22Rv1 (cell line): ENCODE measurements around the gene NUDT1.

Experiments used
- H3K27ac ChIP-seq: fragments of 450-650 bp; 2 replicates; pipeline ENCODE4 v1.5.1; 2017
- ZFX ChIP-seq: fragments of 450-650 bp; IDR thresholded peaks from 2 replicates; pipeline ENCODE4 v1.6.1; 2017; ENCODE audit warnings: antibody characterized with exemption, borderline replicate concordance
- TF ChIP-seq, protein P1 (sequence below): fragments of 450-650 bp; IDR thresholded peaks from 2 replicates; pipeline ENCODE4 v1.5.1; 2017; ENCODE audit warnings: mild to moderate bottlenecking

The NUDT1 gene

DNA sequence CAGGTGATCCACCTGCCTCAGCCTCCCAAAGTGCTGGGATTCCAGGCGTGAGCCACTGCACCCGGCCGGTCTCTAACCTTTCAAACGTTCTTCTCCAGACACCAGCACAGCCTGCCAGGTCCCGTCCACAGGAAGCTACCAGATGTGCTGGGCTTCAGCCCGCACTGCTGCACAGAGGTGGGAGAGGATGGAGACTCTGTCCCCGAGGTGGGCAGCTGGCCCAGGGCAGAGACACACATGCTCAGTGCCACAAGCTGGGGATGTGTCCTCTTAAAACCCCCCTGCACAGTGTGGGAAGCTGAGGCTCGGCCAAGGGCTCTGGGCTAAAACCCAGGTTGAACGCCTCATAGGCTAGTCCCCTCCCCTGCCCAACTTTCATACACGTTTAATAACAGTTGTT is 9.4 kb downstream of the NUDT1 start:
- no peak overlapping the region for H3K27ac ChIP-seq
- TF ChIP-seq ZFX: no peak
- TF ChIP-seq, protein P1, sequence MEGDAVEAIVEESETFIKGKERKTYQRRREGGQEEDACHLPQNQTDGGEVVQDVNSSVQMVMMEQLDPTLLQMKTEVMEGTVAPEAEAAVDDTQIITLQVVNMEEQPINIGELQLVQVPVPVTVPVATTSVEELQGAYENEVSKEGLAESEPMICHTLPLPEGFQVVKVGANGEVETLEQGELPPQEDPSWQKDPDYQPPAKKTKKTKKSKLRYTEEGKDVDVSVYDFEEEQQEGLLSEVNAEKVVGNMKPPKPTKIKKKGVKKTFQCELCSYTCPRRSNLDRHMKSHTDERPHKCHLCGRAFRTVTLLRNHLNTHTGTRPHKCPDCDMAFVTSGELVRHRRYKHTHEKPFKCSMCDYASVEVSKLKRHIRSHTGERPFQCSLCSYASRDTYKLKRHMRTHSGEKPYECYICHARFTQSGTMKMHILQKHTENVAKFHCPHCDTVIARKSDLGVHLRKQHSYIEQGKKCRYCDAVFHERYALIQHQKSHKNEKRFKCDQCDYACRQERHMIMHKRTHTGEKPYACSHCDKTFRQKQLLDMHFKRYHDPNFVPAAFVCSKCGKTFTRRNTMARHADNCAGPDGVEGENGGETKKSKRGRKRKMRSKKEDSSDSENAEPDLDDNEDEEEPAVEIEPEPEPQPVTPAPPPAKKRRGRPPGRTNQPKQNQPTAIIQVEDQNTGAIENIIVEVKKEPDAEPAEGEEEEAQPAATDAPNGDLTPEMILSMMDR: no peak

- TF ChIP-seq ZFX: no peak
- TF ChIP-seq, protein P1: no peak
- no peak overlapping the region for H3K27ac ChIP-seq
These were observed 10.1 kb downstream of the NUDT1 start for GRCh38 chr7:2251841-2252771.

- no peak for TF ChIP-seq ZFX
- TF ChIP-seq, protein P1: no peak
- H3K27ac ChIP-seq: no peak overlapping the region
These were observed 11.0 kb downstream of the NUDT1 start for GRCh38 chr7:2253021-2253420.

GRCh38 chr7:2253525-2254244 is 11.7 kb downstream of the NUDT1 start:
- TF ChIP-seq ZFX: no peak
- TF ChIP-seq, protein P1: no peak
- no peak overlapping the region for H3K27ac ChIP-seq

DNA sequence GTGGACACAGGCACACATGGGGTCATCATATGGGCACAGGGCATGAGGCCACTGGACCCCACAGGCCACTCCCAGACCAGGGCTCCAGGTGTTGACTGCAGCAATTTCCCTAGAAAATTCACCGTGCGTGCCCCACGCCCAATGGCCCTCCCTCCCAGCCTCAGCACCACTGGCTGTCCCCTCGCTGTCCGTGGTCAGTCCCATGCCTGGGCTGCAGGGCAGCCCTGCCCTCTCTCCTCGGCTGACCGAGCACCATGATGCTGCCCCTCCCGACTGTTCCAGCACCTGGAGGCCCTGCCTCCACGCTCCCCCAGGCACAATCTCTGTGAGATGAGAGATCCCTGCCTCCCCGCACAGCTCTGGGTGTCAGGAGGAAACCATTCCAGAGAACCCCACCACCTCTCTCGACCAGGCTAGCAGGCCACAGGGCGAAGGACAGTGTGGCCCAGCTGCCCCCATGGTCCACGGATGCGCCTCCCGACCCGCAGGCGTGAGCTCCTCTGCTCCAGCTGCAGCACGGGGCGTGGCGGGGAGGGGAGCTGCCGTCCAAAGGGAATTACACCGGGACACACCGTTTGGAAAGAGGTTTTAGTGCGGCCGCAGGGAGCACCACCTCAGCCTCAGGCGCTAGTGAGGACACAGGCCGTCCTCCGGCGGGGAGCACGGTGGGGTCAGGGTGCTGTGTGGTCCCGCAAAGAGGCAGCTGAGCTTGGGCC is 12.6 kb downstream of the NUDT1 start:
- H3K27ac ChIP-seq: no peak overlapping the region
- TF ChIP-seq, protein P1: no peak
- no peak for TF ChIP-seq ZFX

DNA sequence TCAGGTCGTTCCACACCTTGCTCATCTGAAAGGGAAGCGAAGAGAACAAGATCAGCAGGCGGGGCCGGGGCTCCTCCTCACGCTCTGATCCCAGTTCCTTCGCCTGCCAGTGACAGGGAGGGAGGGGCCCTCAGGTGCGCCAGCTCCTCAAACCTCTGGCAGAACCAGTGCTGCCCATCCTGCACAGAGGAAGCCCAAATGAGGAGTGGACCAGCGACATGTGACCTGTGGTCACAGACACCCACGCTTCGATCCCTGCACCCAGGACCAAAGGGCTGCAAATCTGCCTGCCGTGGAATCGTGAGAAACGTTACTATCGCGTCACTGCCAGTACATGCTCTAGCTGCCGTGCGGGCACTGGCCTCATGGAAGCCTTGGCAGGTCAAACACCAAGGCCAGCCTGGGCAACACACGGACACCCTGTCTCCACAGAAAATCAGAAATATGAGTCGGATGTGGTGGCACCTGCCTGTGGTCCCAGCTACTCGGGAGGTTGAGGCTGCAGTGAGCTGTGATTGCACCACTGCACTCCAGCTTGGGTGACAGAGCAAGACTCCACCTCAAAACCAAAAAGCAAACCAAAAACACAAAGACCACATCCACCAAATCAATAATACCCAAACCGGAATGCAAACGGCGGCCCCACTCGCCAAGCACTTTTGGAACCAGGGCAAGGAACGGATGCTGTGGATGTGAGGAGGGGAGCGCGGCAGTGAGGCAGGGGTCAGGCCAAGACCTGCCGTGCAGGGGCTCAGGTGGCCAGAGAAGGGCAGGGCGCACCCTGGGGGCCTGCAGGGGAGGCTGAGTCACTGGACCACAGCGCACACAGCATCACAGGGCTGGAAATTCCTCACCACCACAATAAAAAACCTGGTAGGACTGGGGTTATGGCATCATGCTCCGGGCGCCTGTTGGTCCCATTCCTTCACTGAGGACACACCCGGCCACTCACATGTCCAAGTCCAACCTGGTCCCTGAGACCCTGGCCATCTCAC is 13.4 kb downstream of the NUDT1 start:
- no peak for TF ChIP-seq ZFX
- TF ChIP-seq, protein P1: no peak
- no peak overlapping the region for H3K27ac ChIP-seq
